Chondrocyte (in vitro differentiated cells): Measurements from ENCODE around the gene FZR1. TPM values are rescaled to one million over a fixed set of nuclear protein-coding genes. Genes with fewer than 3 reads are reported as not detected.

Source experiments
- DNase-seq: peaks from one replicate; pipeline ENCODE4 v3.0.0; 2021; ENCODE audit warnings: mixed read lengths, low spot score
- H3K27ac Mint-ChIP-seq: one replicate; pipeline ENCODE4 v1.8.0; 2021; ENCODE audit warnings: mild to moderate bottlenecking, moderate library complexity, mixed read lengths; ENCODE audit not compliant: unreplicated experiment
- H3K27me3 Mint-ChIP-seq: 2 replicates; pipeline ENCODE4 v1.8.0; 2021; ENCODE audit warnings: low read depth, mixed read lengths
- H3K36me3 Mint-ChIP-seq: 2 replicates; pipeline ENCODE4 v1.8.0; 2021; ENCODE audit warnings: low read depth, mixed read lengths
- H3K4me1 Mint-ChIP-seq: 2 replicates; pipeline ENCODE4 v1.8.0; 2021; ENCODE audit warnings: low read depth, mild to moderate bottlenecking, mixed read lengths
- H3K4me3 Mint-ChIP-seq: one replicate; pipeline ENCODE4 v1.8.0; 2021; ENCODE audit warnings: mild to moderate bottlenecking, moderate library complexity, mixed read lengths; ENCODE audit not compliant: unreplicated experiment
- H3K9me3 Mint-ChIP-seq: 2 replicates; pipeline ENCODE4 v1.8.0; 2021; ENCODE audit warnings: low read depth, mixed read lengths
- total RNA-seq: library from RNA; stranded (reverse); gene quantifications from 3 replicates; pipeline ENCODE4 v1.2.1, GENCODE V29; 2021
- TF ChIP-seq, protein P1 (sequence below): fragments of 200-600 bp; sonication (generic); IDR thresholded peaks from 2 replicates; pipeline ENCODE4 v1.5.0; 2021; ENCODE audit warnings: antibody characterized with exemption, mild to moderate bottlenecking, moderate library complexity

Gene FZR1
- total RNA-seq, 1 donor from 2014 or later, result 35.0 TPM

DNA sequence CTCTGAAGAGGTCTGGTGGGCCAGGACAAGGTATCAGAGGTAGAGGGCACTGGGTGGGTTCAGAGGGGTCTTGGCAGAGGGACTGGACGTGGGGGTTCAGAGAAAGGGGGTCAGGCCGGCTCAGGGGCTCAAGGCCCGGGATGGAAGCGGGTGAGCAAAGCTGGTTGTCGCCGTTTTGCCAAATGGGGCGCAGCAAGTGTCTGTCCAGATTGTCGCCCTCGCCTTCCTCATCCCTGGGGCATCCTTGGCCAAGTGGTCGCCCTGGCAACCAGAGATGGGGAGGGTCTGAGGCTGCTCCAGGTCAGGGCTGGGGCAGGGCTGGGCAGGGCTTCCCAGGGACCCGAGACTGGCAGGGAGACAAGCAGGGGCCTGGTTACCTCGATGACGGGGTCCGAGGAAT is 12.5 kb upstream of the FZR1 start:
- H3K4me1 Mint-ChIP-seq, result peaks cover 3% of the 10 kb centered on the region
- H3K27me3 Mint-ChIP-seq, result no peaks in the 10 kb centered on the region
- TF ChIP-seq, protein P1, sequence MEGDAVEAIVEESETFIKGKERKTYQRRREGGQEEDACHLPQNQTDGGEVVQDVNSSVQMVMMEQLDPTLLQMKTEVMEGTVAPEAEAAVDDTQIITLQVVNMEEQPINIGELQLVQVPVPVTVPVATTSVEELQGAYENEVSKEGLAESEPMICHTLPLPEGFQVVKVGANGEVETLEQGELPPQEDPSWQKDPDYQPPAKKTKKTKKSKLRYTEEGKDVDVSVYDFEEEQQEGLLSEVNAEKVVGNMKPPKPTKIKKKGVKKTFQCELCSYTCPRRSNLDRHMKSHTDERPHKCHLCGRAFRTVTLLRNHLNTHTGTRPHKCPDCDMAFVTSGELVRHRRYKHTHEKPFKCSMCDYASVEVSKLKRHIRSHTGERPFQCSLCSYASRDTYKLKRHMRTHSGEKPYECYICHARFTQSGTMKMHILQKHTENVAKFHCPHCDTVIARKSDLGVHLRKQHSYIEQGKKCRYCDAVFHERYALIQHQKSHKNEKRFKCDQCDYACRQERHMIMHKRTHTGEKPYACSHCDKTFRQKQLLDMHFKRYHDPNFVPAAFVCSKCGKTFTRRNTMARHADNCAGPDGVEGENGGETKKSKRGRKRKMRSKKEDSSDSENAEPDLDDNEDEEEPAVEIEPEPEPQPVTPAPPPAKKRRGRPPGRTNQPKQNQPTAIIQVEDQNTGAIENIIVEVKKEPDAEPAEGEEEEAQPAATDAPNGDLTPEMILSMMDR, result no peak
- H3K4me3 Mint-ChIP-seq, result no peak overlapping the region
- H3K9me3 Mint-ChIP-seq, result peaks cover 2% of the 10 kb centered on the region
- no peak for DNase-seq
- H3K27ac Mint-ChIP-seq, result no peak overlapping the region
- H3K36me3 Mint-ChIP-seq, result peaks cover 14% of the 10 kb centered on the region

GRCh38 chr19:3494051-3494450 is 12.1 kb upstream of the FZR1 start:
- Mint-ChIP-seq H3K4me1 (peaks cover 4% of the 10 kb centered on the region), H3K9me3 (peaks cover 2% of the 10 kb centered on the region), H3K27me3 (no peaks in the 10 kb centered on the region), H3K36me3 (peaks cover 14% of the 10 kb centered on the region), H3K4me3 (no peak overlapping the region), H3K27ac (no peak overlapping the region)
- no peak for DNase-seq
- TF ChIP-seq, protein P1, result no peak

DNA sequence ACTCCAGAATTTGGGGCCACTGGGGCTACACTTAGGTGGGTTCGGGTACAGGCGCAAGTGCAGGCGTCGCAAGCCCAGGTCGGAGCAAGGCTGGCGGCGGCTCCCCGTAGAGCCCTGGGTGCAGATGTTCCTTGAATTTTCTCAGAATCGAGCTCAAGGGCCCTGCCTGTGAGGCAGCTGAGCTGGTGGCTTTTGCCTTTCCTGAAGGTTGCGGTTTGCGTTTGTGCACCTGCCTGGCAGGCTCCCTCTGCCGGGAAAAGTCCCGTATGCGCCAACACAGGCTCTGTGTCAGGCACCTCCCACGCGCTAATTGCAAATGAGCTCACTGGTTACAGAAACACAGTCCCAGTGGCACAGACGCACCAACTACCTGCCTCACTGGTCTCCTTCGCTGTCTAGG is 11.6 kb upstream of the FZR1 start:
- Mint-ChIP-seq H3K27ac (no peak overlapping the region), H3K4me3 (no peak overlapping the region), H3K27me3 (no peaks in the 10 kb centered on the region), H3K4me1 (peaks cover 8% of the 10 kb centered on the region), H3K9me3 (peaks cover 2% of the 10 kb centered on the region), H3K36me3 (peaks cover 14% of the 10 kb centered on the region)
- TF ChIP-seq, protein P1, result no peak
- DNase-seq, result no peak

GRCh38 chr19:3496392-3497273 is 9.5 kb upstream of the FZR1 start:
- Mint-ChIP-seq H3K9me3 (peaks cover 2% of the 10 kb centered on the region), H3K27ac (no peak overlapping the region), H3K4me3 (no peak overlapping the region), H3K36me3 (peaks cover 14% of the 10 kb centered on the region), H3K4me1 (peaks cover 17% of the 10 kb centered on the region), H3K27me3 (no peaks in the 10 kb centered on the region)
- TF ChIP-seq, protein P1, result no peak
- DNase-seq, result no peak

- Mint-ChIP-seq H3K27ac (no peak overlapping the region), H3K4me1 (peaks cover 17% of the 10 kb centered on the region), H3K9me3 (peaks cover 2% of the 10 kb centered on the region), H3K4me3 (no peak overlapping the region), H3K36me3 (peaks cover 9% of the 10 kb centered on the region), H3K27me3 (no peaks in the 10 kb centered on the region)
- no peak for DNase-seq
- TF ChIP-seq, protein P1, result no peak
These were observed 8.2 kb upstream of the FZR1 start for GRCh38 chr19:3497757-3498520.
